HL-60/S4 (cell line): ENCODE results near the gene LGI4.
"Not testable (repeated sequence)": the region's sequence is repeated elsewhere in the genome, so short reads cannot be mapped to it uniquely, and the experiment has no call there.

ENCODE experiments used
- in situ Hi-C: fragments of 300-500 bp; cut with MboI; formaldehyde crosslinking; loops from 2 replicates; pipeline ENCODE4 v1.14.3; 2022; ENCODE audit warnings: low sequenced_read_pairs

Gene LGI4

DNA sequence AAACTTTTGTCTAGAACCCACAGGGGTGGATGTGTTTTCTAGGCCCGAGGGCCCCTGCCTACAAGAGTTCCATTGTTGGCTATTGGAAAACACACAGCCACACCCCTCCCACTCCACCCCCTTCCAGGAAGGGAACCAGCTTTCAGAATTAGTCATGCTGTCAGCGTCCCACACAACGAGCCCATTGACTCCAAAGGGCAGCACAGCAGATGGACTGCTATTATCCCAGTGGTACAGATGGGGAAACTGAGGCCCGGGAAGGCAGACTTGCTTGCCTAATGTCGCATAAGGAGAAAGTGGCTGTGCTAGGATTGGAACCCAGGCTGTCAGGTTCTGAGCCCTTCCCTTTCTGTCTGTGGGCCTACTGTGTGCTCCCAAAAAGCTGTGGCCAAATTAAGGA is 27.3 kb downstream of the LGI4 start:
- in situ Hi-C loops, result no loop called here

GRCh38 chr19:35106898-35107541 is 27.8 kb downstream of the LGI4 start:
- in situ Hi-C loops, result no loop called here

- in situ Hi-C loops, result no loop called here
These were observed 28.6 kb downstream of the LGI4 start for GRCh38 chr19:35106291-35106583.

- in situ Hi-C loops, result no loop called here
These were observed 29.2 kb downstream of the LGI4 start for GRCh38 chr19:35105411-35106290.

DNA sequence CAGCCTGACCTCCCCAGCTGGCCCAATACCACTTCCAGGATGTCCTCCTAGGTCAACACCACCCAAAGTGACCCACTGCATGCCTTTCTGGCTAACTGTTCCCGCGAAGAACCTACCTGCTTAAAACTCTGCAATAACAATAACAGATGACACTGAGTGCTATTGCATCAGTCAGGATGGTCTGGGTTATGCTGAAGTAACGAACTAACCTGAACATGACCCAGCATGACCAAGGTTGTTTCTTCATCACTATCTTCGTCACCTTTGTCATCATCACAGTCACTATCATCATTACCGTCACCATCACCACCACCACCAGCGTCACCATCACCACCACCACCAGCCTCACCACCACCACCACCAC is 29.8 kb downstream of the LGI4 start:
- in situ Hi-C loops, result no loop called here

- in situ Hi-C loops, result no loop called here
These were observed 30.5 kb downstream of the LGI4 start for GRCh38 chr19:35104361-35104760.

GRCh38 chr19:35103614-35104013 is 31.2 kb downstream of the LGI4 start:
- in situ Hi-C loops, result not testable (repeated sequence)

DNA sequence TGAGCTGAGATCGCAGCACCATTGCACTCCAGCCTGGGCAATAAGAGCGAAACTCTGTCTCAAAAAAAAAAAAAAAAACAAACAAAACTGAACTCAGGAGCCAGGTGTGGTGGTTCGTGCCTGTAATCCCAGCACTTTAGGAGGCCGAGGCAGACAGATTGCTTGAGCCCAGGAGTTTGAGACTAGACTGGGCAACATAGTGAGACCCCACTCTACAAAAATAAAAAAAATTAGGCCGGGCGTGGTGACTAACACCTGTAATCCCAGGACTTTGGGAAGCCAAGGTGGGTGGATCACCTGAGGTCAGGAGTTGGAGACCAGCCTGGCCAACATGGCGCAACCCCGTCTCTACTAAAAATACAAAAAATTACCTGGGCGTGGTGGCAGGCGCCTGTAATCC is 32.9 kb downstream of the LGI4 start:
- in situ Hi-C loops, result not testable (repeated sequence)

- in situ Hi-C loops, result no loop called here
These were observed 34.0 kb downstream of the LGI4 start for GRCh38 chr19:35100588-35101533.

- in situ Hi-C loops, result no loop called here
These were observed 35.0 kb downstream of the LGI4 start for GRCh38 chr19:35099897-35100275.

GRCh38 chr19:35099155-35099896 is 35.5 kb downstream of the LGI4 start:
- in situ Hi-C loops, result no loop called here

- in situ Hi-C loops, result no loop called here
These were observed 36.3 kb downstream of the LGI4 start for GRCh38 chr19:35098413-35099049.

GRCh38 chr19:35095667-35096368 is 39.0 kb downstream of the LGI4 start:
- in situ Hi-C loops, result no loop called here

GRCh38 chr19:35094656-35095055 is 40.2 kb downstream of the LGI4 start:
- in situ Hi-C loops, result no loop called here

DNA sequence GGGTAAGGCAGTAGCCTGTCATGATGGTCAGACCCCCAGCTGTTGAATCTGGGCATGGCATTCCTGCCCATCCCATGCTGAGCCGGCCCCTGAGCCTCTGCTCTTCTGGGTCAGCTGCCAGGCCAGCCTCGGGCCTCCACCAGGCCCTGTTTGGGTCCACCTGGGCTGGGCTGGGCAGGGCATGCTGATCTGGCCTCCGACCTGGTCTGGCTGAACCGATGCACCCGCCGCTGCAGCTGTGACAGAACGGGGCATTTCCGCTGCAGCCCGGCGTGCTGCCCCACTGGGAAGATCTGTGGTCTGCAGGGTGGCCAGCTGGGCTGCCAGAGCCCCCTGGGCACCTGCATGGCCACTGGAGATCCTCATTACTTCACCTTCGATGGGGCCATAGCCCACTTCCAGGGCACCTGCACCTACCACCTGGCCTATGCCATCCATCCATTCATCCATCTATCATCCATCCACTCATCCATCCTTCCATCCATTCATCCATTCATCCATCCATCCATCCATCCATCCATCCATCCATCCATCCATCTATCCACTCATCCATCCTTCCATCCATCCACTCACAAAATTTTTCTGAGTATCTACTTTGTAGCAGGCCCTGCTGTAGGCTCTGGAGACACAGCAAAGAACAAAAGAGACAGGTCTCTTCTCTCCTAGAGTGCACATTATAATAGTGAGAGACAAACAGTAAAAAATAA is 40.8 kb downstream of the LGI4 start:
- in situ Hi-C loops, result no loop called here

- in situ Hi-C loops, result no loop called here
These were observed 41.4 kb downstream of the LGI4 start for GRCh38 chr19:35093430-35093829.

DNA sequence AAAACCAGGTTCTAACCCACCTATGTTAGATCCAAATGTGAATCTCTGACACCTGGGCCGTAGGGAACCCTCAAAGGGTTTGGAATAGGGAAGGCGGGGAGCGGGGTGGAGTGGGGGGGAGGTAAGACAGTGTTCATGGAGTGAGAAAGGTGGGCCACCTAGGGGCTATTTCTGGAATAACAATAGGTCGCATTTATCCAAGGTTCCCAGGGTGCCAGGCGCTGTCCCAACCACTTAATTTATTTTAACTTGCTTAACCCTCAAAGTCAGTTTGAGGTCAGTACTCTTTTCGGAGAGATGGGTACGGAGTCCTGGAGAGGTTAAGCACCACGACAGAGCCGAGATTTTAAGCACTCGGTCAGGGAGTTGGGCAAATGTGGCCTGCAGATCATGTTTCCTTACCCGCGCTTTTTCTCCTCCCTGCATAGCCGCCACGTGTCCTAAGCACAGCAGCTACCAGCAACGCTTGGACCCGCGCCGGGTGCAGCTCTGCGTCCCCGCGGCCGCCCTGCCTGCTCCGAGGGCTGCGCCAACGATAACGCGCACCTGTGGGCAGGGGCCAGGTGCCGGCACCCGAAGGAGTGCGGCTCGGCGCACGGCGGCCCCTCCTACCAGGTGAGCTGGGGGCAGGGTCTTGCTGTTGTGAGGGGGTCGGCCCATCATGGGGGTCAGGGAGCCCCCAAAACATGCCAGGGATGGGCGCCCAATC is 44.2 kb downstream of the LGI4 start:
- in situ Hi-C loops, result no loop called here

DNA sequence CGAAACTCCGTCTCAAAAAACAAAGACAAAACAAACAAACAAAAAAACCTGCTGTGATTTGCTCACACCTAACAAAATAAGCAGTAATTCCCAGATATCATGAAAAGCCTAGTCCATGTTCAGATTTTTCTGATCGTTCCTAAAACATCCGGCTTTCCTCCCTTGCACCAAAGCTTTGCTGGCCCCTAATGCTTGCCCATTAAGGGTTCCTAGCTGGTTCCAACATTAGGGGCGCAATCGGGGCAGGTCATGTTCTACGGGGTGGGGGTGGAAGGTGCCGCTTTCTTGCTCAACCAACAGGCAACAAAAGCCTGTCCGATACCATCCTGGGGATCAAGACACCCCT is 44.7 kb downstream of the LGI4 start:
- in situ Hi-C loops, result no loop called here

GRCh38 chr19:35089554-35089953 is 45.3 kb downstream of the LGI4 start:
- in situ Hi-C loops, result no loop called here
